Fibroblast of skin of right quadriceps (primary cell): Measurements from ENCODE around the gene TREH.
"Not testable (repeated sequence)": the region's sequence is repeated elsewhere in the genome, so short reads cannot be mapped to it uniquely, and the experiment has no call there.

ENCODE experiments used
- DNase-seq: peaks from one replicate; pipeline ENCODE4 v3.0.0-alpha.2; 2013

The TREH gene

DNA sequence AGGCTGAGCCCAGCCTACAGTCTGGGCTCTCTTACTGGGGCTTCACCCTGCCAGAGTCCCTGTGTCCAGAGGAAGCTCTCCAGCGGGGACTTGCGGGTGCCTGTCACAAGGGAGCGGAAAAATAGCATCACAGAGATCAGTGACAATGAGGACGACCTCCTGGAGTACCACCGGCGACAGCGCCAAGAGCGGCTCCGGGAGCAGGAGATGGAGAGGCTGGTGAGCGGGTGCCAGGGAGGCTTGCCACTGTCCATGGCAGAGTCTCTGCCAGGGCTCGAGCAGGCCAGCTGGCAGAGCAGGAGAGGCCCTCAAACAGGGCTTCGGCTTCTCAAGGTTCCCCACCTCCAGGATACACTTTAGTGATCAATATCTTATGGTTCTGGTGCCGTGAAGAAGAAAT is 51.0 kb downstream of the TREH start:
- DNase-seq = no peak

DNA sequence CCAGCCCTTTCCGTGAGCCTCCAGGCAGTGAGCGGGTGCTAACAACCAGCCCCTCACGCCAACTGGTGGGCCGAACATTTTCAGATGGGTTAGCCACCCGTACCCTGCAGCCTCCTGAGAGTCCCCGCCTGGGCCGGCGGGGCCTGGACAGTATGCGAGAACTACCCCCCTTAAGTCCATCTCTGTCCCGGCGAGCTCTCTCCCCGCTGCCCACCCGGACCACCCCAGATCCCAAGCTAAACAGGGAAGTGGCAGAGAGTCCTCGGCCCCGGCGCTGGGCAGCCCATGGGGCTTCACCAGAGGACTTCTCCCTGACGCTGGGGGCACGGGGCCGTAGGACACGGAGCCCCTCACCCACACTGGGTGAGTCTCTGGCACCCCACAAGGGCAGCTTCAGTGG is 51.4 kb downstream of the TREH start:
- DNase-seq = no peak

DNA sequence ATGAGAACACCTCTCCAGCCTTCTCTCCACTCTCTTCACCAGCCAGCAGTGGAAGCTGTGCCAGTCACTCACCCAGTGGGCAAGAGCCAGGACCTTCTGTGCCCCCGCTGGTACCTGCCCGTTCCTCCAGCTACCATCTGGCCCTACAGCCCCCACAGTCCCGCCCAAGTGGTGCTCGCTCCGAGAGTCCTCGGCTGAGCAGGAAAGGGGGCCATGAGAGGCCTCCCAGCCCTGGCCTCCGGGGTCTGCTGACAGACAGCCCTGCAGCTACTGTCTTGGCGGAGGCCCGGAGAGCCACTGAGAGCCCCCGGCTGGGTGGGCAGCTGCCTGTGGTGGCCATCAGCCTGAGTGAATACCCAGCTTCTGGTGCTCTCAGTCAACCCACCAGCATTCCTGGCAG is 51.9 kb downstream of the TREH start:
- DNase-seq = no peak

DNA sequence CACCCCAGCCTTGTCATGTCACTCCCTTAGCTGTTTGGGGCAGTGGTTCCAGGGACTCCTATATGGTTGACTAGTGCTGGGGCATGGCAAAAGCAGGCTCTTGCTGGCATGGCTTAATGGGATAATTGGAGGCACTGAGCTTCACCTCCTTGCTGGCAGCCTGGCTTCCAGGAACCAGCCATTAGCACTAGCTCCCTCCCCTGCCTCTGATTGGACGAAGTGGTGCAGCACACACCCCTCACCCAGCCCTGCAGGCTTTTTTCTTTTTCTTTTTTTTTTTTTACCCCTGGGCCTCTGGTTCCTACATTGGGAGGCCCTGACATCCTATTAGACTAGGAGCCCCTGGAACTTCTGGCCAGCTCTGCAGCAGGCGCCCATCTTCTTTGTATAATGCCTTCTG is 53.5 kb downstream of the TREH start:
- no peak for DNase-seq

DNA sequence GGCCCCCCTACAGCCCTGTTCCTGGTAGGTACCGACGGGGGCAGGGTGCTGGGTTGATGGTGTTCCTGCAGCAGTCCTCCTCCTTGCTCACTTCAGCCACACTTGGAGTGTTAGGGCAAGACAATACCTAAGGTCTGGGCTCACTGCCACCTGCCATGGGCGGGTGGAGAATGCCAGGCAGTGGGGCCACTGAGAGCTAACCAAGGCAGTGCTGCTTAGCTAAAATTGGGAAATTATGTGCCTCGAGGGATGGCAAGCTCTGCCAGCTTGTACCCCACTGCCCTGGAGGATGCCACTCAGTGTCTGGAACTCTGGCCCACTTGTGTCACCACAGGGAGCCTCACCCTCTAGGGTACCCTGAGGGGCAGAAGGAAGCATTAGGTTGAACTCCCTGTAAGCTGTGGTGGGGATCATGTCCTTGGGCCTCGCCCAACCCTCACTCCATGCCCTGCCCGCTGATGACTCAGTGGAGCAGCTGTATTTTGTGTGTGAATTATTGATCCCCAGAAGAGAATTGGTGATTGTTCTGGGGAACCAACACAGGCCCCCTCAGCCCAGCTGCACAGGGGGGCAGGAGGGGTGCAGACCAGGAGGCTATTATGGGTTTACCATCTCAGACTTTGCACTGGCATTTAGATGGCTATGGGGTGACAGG is 54.3 kb downstream of the TREH start:
- DNase-seq = no peak

DNA sequence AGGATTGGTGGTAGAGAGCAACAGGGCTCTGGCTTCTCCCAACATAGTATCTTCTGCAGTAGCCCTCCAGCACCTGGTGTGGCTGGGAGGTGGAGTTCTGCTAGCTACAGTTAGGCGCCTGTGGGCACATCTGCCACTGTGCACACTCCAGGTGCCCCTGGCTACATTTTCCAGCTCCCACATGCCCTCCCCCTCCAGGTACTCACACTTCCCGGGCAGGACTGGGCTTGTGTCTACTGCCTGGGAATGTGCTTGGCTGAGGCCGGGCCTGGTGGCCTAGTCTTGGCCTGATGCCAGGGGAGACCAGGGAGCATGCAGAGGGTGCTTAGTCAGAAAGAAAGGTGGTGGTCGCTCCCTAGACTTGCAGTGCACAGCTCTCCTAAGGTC is 56.2 kb downstream of the TREH start:
- peak; percentile 22 for DNase-seq

DNA sequence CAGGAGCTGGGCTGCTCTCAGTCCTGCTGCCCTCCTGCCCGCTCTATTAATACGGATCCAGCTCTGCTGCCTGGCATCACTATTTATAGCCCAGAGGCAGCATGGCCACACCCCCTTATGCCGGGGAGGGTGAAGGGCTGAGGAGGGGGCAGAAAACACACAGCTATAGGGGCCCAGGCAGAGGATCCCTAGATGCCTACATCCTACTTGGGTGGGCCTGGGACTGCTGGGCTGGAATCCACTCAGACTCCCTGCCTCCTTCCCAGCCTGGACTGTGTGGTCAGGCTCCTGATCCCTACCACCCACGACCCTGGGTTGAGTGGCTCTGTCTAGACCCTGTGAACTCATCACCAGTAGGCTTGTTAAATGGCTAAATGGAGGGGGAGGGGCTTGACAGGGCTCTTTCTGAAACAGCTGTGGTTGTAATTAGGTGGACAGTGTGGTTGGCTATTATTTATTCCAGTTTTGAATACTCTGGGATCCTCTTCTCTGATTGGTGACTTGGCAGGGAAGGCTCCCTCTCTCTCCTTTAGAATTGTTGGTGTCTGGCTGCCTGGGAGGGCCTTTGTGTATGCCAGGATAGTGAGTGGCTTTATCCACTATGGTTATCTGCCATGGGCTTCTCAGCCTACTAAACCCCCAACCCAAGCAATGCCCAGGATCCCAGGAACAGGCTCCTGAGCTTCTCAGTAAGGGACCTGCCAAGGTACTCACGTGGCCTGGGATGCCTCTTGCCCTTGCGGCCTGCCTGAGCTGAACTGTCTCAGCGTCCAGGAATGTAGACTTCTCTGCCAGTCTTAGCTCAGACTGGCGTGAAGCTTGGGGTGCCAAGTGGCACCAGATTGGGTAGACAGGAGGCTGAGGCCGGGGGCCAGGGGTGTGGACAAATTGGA is 56.8 kb downstream of the TREH start:
- DNase-seq = peak; percentile 58

DNA sequence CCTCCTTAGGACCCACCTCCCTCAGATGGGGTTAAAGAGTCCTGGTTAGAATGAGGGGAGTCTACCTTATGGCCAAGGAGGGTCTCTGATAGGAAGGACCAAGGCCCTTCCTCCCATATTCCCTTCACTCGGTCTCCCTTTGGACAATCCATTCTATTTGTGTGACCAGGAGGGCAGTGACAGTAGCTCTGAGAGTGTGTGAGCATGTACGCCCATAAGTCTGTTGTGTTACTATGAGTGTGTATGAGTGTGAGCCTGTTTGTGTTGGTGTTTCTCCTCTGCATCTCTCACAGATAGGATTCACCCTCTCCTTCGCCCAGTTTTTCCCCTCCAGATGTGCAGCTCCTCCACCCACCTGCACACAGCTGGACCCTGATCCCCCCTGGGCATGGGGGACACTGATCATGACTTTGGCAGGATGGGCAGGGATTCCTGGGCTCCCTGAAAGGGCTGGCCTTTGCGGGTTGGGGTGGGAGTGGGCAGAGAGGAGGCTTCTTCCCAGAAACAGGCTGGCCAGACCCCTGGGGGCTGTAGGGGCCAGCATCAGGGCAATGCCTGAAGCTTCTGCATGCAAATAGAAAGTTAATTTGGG is 57.6 kb downstream of the TREH start:
- no peak for DNase-seq

DNA sequence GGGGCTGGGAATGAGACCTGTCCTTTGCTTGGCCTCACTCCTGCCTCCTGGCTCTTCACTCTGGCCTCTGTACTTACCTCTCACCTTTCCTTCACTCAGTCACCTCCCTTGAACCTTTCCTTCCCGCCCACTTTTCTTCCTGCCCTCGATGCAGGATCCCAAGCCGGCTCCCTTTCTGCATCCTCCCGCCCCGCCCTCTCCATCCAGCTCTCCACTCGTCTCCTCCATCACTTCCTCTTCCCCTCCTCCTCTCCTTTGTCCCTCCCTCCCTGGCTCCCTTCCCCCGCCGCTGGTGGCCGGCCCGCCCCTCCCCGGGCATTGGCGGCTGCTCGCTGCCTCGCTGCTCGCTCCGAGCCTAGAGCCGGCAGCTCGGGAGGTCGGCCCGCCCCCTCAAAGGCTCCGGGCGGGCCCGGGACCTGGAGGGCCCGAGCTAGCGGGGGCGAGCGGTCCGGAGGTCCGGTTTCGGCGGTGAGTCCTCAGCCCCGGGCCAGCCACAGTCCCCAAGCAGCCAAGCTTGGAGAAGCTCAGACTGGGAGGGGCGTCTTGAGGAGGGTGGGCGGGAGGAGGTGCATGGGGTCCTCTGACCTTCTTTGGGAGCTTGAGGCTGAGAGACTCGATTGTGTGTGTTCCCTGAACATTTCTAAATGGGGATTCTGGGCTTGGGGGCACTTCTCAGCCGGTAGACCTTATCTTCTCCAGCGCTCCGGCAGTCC is 58.2 kb downstream of the TREH start:
- DNase-seq = peak; percentile 91

DNA sequence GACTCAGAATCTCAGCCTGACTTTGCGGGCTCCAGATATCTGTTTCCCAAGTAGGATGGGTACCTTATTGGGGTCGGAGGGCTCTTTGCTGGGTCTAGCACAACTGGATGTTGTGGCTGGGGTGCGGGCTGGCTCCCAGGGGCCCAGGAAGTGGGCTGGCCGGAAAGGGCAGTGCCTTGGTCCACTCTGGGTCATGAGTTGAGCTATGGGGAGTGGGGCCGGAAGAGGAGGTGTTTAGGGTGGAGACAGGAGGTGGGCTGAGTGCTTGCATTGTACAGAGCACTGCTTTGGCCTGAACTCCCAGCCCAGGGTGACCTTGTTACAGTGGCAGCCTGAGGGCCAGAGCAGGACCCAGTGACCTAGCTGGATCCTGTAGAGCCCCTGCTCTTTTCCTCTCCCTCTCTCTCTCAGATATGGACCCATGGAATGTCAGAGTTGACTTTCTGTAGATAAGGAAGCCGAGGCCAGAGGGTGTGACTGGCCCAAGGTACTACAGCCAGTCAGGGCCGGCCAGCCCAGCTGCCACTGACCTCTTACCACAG is 58.9 kb downstream of the TREH start:
- DNase-seq = no peak

DNA sequence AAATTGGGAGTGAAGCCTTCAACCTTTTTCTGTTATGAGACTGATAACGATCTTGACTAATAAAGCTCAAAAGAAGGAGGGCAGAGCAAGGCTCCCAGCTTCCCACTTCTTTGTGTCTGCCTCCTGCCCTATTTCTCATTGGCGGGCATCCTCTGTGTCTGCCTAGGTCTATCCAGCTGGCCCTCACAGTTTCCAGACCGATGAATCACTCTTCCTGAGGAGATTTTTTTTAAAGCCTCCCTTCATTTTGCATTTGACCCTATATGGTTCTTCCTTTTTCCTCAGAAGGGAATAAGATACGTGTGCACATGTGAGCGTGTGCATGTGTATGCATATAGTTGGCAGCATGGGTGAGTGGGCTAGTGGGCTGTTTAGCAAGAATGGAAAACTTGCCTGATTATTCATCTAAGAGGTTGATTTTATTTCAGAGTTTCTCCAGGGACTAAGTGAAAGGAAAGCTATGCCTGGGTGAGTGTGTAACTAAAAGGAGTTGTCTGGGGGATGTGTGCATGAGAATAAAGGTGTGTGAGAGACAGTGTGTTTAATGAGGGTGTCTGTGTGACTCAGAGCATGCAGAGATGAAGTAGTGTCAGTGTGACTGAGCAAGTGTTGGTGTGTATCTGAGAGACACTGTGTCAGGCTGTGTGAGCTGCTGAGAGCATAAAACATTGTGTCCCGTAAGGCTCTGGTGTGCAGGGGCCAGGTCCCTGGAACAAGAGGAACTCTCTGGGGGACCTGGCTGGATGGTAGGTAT is 59.8 kb downstream of the TREH start:
- DNase-seq = peak; percentile 98

DNA sequence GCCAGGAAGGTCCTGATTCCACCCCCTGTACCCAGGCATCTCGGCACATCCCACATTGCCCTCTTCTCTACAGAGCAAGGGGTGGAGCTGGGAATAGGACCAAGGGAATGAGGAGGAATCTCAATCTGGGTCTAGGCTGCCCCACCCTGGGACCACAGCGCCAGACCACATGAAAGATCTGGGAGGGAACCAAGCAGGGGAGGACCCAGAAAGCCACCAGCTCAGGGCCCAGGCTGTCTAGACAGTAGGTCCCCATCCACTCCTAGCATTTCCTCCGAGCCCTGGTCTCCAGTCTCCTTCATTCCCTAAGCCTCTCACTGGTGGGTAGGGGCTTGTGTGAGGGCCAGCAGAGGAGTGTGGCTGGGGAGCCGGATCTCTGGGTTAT is 60.5 kb downstream of the TREH start:
- DNase-seq = peak; percentile 76

DNA sequence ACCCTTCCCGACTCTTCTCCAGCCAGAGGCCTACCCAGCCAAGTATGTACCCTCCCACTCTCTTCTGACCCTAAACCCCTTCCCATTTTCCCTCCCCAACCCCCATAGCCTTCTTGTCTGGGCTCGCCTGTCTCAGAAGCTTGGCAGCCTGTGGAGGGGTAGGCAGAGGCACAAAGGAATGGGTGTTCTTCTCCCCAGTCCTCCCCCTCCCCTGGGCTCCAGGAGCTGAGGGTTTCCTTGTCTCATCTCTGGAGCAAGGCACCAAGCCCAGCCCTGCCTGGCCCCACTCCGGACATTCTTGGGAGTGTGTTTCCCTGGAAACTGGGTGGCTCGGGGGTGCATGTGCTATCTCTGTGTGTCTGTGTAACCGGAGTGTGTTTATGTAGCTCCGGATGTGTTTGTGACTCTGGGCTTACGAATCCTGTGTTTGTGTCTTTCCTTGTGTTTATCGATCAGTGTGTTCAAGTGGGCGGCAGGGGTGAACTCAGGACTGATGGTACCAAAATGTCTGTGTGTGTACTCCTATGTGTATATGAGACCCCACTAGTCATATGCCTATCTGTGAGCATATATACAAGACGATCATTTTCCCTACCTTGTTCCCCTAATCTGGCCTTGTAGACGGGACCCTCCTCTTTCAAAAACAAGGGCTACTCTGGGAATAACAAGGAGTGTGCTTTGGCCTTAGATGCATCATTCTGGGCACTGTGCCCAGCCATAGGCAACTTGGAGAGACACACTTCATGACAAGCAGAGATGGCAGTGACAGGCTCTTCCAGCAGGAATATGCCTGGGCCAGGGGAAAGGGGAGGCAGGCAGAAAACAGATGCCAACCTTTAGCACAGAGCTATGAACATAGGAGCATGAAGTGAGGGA is 61.1 kb downstream of the TREH start:
- peak; percentile 69 for DNase-seq

DNA sequence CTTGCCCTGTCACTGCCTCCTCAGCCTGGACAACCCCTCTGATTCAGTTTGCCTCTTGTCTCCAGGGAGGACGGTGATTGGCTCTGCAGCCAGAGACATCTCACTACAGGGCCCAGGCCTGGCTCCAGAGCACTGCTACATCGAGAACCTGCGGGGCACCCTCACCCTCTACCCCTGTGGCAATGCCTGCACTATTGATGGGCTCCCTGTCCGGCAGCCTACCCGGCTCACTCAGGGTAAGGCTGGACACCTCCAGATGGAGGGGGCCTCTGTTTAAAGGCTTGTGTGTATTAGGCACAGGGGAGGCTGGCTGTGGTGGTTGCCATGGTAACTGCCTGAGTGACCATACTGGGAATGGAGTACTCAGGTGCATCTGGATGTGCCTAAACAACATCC is 63.5 kb downstream of the TREH start:
- no peak for DNase-seq

DNA sequence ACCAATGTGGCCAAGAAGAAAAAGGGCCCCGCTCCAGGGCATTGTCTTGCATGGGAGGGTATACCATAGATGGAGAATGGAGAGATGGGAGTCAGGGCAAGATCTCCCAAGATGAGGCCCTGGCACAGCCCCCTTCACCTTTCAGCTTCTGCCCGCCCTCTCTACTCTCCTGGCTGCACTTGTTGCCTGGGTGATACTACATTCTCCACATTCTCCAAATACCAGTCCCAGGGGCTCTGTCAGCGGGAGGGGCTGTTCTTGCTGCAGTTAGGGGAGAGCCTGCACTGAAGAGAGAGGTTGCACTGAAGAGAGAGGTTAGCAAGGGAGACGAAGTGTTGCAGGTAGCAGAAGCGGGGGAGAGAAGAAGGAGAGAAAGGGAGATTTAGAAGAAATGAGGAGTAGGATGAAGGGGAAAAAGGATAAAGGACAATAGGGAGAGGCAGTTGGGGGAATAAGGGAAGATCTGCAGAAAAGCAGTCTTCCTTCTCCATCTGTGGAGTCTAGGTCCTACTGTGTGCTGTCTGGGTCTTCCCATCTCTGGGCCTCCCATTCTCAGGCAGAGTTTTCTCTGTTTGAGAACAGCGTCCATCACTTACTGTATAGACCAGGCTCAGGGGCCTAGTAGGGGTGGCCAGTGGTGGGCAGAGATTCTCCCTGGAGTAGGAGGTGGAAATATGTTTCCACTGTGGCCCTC is 64.0 kb downstream of the TREH start:
- peak; percentile 56 for DNase-seq

DNA sequence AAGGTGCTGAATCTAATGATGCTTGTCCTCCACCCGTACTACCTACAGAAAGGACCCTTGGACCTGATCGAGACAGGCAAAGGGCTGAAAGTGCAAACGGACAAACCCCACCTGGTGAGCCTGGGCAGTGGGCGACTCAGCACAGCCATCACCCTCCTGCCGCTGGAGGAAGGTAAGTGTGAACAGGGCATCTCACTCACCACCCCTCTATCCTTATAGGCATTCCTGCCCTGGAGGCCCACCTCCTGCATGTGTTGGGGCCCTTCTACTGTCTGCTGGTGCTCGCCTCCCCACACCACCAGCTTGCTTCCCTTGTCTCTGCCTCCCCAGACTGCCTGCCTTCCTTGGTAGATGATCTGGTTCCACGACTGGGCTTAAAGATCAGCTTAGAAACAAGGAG is 64.9 kb downstream of the TREH start:
- no peak for DNase-seq

DNA sequence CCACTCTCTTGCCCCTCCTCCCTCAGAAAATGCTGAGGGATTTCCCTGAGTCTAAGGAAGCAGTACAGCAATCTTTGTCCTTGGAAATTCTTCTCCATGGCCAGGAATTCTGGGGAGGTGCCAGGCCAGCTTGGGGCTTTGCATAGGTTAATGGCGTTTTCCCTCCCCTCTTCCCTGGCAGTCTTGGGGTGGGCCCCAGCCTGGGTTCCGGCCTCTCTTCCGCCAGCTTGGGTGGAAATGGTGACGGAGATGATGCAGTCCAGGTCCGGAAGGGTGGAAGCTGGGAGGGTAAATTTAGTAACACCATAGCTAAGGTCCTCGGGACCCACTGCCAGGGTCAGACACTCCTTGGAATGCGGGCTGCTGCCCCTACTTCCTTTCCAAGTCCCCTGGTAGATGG is 67.1 kb downstream of the TREH start:
- DNase-seq = no peak

DNA sequence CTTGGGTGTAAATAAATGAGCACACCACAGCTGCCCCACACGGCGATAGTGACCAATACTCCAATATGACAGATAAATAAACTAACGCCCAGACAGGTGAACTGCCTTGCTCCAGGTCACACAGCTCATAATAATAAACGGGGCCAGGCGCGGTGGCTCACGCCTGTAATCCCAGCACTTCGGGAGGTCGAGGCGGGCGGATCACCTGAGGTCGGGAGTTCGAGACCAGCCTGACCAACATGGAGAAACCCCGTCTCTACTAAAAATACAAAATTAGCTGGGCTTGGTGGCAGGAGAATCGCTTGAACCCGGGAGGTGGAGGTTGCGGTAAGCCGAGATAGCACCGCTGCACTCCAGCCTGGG is 68.0 kb downstream of the TREH start:
- DNase-seq = not testable (repeated sequence)

DNA sequence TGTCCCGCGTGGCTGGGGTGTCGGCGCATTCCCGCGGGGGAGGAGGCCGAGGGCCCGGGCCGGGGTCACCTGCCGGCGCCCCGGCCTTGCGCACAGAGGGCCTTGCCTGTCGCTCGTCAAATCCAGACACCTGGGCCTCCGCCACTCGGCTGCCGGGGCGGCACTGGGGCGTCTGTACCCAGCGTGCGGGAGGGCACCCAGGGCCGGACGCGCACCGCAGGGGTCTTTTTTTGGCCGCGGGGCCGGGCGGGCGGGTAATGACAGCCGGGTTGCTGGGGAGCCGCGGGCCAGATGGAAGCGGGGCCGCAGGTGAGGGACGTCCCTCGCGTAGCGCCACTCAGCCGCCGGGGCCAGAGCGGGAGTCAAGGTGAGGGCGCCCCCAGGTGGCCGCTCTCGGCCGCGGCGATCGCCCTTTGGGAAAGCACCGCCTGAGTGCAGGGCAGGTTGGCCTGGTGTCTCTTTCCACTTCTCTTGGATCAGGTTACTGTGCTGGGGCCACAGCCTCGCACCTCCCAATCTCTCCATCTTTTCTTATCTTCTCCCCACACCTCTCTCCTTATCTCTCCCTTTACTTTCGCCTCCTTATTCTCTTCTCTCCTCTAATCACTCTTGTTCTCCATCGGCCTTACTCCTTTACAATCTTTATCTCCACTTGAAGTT is 68.5 kb downstream of the TREH start:
- peak; percentile 64 for DNase-seq

DNA sequence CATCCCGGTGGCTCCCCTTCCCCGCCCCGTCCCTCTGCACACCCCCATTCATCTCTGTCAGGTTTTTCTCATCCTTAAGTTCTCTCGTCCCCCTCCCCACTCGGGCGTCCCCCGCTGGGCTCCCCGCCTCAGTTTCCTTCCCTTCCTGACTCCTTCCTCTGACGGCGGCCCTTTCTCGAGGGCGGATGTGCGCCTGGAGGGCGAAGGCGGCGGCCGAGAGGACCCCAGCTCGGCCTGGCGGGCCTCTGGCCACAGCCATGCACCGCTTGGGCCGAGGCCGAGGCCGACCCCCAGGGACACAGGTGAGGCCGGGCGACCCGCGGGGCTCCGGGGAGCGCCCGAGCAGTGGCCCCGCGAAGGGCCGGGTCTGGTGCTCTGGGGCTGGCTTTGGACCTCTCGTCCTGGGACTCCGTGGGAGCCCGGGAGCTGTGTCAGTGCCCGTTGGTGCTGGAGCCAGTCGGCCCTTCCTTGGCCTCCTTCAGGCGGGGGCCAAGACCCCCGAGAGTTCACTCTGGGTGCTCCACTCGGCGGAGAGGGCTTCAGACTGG is 69.2 kb downstream of the TREH start:
- no peak for DNase-seq
